ENCODE measurements around the gene NOD2.

NOD2 gene

DNA sequence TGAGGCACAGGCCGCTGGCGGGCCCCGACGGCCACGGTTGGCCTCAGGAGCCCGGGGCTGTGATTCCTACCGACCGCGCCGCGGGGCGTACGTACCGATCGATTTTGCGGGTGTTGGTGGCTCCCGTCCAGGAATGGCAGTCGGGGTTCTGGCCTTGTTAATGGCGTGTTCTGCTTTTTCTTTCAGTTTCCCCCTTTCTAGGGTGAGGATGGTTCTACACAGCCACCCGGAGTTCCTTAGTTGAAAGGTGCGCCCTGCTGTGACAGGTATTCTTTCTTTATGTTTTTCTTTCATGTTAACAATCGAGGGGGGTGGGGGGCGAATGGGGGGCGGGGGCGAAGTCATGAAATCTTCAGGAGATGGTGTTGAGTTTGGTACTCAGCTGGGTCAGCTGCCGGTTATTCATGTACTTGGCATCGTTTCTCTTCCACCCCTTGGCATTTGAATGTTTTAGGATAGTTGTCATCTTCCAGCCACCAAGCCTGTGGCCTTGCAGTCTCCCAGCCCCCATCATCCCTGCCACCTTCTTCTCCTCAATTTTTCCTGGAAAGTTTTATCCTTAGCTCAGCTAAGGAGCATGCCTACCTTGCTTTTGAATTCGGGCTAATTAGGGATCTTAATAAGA lies 49.3 kb downstream of the NOD2 start:
- DNase-seq (ENCODE audit: low spot score): peak; percentile 45

DNA sequence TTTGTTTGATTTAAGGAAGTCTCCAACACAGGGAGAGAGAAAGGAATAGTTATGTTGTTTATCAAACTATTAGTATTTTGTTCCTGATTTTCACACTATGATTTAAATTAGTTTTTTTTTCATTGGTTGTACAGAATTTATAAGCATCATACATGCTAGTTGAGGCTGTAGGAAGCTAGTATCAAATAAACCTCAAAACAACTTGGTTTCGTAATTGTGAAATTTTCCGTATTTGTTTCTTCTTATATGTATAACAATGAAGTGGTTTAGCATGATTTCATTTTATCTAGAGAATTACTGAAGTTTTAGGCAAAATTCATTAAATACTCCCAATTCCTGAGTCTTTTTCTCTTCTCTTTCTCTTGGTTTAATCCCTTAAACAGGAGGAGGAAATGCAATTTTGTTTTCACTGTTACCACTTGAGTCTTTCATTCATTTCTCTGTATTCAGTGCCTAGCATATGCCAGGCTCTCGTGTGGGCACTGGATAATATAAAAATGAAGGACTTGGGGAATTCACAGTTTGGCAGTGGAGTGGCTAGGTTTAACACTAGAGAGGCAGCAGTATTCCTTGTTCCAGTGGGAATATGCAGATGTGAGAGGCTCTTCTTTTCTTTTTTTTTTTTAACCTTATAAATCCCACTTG lies 50.3 kb downstream of the NOD2 start:
- DNase-seq (ENCODE audit: low spot score): no peak

DNA sequence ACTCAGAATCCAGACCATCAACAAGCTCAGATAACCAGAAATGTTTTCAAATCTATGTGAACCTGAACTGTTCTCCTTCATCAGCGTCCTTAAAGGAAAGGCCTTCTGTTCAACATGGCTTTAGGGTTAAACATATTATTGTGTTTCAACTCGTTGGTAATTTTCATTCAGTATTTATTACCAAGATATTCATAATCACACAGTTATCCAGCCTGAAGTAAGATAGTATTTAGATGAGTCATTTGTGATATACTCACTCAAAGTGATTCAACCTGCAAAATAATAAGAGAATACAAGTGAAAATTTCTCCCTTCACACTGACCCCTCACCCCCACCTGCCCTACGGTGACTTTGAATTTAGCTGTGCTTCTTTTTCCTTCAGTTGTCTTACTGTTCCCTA lies 51.5 kb downstream of the NOD2 start:
- no peak for DNase-seq (ENCODE audit: low spot score)

DNA sequence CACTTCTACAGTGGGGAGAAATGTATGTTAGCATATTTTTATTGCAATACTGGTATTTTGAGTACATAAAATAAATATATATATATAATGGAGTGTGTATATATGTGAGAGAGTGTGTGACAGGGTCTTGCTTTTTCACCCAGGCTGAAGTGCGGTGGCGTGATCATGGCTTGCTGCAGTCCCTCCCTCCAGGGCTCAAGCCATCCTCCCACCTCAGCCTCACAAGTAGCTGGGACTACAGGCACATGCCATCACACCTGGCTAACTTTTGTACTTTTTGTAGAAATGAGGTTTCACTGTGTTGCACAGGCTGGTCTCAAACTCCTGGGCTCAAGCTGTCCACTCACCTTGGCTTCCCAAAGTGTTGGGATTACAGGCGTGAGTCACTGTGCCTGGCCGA lies 52.5 kb downstream of the NOD2 start:
- no peak for DNase-seq (ENCODE audit: low spot score)

DNA sequence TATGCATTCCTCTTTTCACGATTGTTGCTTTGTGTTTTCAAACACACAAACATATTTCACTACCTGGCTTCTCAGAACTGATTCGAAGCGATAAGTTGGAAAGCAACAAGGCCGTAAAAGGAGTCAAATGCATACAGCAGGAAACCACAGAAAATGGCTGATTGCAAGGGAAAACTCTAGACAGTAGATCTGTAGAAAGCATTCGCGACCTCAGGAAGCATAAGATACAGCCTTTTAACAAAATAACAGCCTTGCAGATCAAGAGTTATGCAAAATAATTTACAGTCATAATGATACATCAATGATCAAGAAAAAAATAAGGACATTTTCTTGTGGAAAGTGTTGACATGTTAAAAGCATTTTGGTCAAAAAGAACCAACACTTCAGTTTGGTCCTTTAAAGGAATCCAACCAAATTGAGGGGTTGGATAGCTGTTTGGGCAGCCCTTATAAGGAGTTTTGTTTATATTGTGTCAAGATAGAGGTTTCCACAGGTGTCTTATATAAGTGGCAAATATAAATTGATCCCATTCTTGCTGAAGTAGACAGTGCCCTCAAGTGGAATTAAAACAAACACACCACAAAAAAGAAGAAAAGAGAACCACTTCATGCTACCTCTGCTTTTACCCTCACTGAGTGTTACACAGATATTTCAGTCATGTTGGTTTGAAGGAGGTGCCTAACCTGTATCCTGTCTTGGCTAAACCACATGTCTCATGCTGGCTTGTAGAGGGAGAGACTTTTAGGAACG lies 54.0 kb downstream of the NOD2 start:
- peak; percentile 20 for DNase-seq (ENCODE audit: low spot score)

DNA sequence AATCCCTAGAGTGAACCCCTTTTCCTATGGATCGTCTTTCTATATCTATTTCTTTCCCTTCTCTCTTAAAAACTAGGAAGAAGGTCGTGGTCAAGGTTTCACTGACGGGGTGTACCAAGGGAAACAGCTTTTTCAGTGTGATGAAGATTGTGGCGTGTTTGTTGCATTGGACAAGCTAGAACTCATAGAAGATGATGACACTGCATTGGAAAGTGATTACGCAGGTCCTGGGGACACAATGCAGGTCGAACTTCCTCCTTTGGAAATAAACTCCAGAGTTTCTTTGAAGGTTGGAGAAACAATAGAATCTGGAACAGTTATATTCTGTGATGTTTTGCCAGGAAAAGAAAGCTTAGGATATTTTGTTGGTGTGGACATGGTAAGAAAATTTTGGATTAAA lies 58.1 kb downstream of the NOD2 start:
- no peak for DNase-seq (ENCODE audit: low spot score)

DNA sequence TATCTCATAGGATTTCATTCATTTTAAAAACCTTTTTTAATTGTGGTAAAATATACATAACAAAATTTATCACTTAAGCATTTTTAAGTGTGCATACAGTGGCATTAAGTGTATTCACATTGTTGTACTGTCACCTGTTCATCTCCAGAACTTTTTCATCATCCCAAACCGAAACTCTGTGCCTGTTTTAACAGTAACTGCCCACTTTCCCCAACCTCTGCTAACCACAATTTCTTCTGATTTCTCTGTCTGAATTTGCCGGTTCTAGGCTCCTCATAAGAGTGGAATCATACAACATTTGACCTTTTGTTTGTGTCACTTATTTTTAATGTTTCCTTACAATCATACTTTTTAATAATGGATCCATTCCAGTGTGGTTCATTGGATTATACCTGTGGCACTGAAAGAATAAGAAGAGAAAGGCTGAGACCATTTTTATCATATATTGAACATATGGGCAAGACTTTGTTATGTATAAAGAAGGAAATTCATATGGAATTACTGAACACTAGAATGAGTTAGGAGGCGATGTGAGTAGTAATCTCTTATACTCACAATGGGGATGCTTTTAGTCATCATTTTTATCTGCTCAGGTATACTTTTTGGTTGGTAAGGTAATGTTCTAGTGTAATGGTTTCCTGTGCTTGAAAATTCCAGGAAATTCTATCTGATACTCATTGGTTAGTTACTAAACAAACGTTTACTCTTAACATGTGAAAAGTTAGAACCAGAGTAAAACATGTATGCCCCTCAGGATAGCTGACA lies 59.2 kb downstream of the NOD2 start:
- DNase-seq (ENCODE audit: low spot score): no peak

DNA sequence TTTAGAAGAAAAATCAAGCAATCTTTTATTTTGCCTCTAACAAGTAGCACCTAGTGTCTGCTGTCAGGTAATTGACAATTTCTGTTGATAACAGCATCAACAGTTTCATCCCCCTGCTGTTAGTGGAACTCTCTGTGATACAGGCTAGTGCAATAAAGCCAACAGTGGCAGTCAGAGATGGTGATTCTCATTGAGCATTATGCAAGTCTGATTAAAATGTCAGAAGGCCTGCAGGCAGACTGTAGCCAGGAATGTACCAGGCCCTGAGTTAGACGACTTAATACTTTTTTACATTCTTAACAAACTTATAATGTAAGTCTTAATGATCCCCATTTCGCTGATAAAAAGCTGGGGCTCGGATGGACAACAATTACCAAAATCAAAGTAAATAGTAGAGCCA lies 63.1 kb downstream of the NOD2 start:
- DNase-seq (ENCODE audit: low spot score): no peak

DNA sequence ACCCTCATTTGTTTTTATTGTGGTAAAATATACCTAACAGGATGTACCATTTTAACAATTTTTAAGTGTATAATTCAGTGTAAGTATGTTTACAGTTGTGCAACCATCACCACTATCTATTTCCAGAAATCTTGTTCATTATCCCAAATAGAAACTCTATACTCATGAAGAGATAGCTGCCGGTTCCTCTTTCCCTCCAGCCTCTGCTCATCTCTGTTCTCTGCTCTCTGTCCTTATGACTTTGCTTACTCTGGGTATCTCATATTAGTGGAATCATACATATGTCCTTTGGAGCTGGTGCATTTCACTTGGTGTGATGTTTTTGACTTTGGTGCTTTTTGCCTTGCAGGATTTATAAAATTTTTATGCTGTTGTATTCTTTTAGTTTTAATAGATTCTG lies 67.9 kb downstream of the NOD2 start:
- no peak for DNase-seq (ENCODE audit: low spot score)

DNA sequence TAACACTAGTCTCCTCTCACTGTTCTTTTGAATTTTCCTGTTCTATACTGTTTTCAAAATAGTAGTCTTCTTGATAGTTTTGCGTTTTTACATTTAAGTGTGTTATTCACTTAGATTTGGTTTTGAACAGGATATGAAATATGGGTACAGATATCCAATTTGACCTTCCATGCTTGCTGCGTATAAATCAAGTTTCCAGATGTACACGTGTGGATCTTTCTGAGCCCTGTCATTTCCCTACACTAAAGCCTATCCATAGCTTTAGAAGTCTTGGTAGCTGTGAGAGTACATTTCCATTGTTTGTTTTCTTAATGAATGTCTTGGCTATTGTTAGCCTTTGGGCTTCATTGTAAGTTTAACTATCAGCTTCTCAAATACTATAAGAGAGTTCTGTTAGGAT lies 68.8 kb downstream of the NOD2 start:
- DNase-seq (ENCODE audit: low spot score): no peak

DNA sequence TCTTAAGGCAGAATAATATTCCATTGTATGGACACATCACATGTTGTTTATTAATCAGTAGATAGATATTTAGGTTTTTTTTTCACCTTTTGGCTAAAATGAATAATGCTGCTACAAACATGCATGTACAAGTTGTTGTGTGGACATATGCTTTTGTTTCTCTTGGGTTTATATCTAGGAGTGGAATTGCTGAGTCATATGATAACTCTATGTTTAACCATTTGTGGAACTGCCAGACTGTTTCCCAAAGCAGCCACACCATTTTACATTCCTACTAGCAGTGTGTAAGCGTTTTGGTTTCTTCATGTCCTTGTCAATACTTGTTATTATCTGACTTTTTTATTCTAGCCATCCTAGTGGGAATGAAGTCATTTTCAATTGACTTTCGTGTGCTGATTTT lies 69.8 kb downstream of the NOD2 start:
- no peak for DNase-seq (ENCODE audit: low spot score)

DNA sequence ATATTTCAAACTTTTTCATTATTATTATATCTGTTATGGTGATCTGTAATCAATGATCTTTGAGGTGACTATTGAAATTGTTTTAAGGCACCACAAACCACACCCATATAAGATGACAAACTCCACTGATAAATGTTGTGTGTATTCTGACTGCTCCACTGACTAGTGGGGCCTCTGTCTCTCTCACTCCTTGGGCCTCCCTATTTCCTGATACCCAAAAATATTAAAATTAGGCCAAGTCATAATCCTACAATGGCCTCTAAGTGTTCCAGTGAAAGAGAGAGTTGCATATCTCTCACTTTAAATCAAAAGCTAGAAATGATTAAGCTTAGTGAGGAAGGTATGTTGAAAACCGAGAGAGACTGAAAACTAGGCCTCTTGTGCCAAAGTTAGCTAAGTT lies 71.9 kb downstream of the NOD2 start:
- no peak for DNase-seq (ENCODE audit: low spot score)

DNA sequence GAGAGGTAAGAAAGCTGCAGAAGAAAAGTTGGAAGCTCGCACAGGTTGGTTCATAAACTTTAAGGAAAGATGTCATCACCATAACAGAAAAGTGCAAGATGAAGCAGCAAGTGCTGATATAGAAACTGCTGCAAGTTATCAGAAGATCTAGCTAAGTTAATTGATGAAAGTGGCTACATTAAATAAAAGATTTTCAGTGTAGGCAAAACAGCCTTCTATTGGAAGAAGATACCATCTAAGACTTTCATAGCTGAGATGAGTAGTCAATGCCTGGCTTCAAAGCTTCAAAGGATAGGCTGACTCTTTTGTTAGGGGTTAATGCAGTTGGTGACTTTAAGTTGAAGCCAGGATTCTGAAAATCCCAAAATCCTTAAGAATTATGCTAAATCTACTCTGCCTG lies 72.5 kb downstream of the NOD2 start:
- no peak for DNase-seq (ENCODE audit: low spot score)

DNA sequence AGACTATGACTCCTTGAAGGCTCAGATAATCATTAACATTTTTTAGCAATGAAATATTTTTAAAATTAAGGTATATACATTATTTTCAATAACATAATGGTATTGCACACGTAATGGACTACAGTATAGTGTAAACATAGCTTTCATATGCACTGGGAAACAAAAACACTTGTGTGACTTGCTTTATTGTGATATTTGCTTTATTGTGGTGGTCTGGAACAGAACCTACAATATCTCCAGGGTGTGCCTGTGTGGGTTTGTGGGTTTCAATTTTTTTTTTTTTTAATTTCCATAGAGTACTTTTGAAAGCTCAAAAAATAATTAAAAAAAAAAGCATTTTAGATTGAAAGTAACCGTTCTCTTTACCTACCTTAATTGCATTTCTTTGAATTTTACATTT lies 73.8 kb downstream of the NOD2 start:
- no peak for DNase-seq (ENCODE audit: low spot score)

DNA sequence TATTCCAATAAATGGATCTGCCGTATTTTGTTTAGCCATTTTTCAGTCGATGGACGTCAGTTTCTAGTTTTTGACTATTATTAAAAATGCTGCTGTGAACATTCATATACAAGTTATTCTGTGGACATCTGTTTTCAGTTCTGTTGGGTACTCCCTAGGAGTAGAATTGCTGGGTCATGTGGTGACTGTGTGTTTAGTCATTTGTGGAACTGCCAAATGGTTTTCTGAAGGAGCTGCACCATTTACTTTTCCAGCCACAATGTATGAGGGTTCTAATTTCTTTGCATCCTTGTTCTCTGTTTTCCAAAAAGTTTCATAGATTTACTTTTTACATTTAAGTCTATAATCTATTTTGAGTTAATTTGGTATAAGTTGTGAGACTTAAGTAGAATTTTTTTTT lies 78.0 kb downstream of the NOD2 start:
- peak; percentile 21 for DNase-seq (ENCODE audit: low spot score)

DNA sequence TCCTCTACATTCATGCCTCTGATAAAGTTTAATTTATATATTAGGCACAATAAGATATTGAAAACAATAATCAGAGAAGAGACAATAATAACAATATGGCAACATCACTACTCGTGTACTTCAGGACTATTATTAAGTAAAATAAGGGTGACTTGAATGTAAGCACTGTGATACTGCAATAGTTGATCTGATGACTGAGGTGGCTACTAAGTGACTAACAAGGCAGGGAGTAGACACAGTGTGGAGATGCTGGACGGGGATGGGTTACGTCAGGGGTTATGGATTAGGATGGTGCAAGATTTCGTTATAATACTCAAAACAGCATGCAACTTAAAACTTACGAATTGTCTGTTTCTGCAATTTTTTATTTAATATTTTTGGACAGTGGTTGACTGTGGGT lies 81.0 kb downstream of the NOD2 start:
- no peak for DNase-seq (ENCODE audit: low spot score)

DNA sequence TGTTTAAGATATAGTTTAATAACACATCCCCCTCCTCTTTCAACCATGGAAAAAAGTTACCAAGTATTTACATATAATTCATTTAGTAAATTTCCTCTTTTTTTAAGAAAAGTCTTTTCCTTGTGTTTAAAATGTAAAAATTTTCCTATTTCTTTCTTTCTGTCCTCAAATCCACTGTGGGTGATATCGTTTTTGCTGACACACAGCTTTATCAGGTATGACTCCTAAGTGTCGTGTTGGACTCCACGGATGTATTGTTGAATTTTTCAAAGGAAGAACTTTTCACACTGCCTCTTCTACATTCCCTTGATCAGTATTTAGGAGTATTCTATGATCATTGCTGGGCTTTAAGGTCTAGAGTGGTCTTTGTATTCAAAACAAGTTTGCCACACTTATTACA lies 81.6 kb downstream of the NOD2 start:
- no peak for DNase-seq (ENCODE audit: low spot score)

DNA sequence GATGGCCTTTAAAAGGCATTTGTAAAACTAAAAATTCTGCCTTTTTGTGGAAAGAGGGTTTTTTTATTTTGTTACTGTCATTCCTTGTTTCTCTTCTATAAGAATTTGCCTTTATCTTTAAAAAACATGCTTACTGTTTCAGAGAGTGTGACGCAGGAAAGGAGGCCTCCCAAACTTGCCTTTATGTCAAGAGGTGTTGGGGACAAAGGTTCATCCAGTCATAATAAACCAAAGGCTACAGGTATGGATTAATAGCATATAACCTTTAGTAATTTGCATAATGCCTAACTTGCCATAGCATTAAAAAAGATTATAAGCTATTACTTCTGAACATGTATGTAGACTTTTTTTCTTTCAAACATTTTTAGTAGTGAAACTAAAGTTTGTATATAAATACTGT lies 82.6 kb downstream of the NOD2 start:
- no peak for DNase-seq (ENCODE audit: low spot score)

DNA sequence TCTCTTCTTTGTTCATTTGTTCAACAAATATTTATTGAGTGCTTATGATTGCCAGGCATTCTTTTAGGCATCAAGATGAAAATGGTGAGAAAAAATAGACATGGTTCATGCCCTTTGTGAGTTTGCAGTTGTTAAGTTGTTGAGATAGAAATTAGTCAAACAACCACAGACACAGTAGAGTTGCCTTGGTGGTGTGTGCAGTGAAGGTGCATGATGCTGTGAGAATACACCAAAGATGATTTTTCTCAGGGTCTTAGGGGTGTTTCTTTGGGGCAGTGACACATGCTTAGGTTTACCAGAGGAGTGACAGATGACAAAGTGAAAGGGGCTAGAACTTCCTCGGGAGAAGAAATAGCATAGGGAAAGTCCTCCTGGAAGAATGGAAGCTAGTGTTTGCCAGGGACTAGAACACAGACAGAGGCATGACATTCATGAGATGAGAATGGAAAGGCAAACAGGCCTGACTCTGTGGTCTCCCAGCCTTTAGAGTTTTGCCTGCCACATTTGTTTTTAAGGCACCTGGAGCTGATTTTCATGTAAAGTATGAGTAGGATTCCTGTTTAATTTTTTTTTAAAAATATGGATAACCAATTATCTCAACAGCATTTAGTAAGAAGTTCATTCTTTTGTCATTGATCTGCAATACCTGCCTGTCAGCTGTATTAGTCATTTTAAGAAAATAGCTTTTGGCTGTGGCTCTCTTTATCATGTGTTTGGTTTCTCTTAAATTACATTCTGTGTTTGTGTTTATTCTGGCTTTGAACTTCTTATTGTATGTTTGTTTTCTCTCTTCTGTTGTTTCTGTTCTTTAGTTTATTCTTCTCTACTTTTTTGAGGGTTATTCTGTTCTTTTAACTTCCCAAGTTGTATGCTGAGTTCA lies 85.1 kb downstream of the NOD2 start:
- DNase-seq (ENCODE audit: low spot score): no peak

DNA sequence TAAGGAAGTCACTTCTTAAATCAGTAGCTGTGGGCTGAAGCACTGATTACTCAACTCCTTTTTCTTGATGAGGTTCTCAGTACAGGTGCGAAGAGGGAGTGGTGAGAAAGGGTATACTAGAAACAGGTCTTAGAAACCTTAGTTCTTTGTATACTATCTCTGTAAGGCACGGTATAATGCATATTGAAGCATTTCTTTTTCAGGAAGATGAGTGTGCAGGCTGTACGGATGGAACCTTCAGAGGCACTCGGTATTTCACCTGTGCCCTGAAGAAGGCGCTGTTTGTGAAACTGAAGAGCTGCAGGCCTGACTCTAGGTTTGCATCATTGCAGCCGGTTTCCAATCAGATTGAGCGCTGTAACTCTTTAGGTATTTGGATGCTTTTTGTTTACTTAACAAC lies 87.6 kb downstream of the NOD2 start:
- no peak for DNase-seq (ENCODE audit: low spot score)

DNA sequence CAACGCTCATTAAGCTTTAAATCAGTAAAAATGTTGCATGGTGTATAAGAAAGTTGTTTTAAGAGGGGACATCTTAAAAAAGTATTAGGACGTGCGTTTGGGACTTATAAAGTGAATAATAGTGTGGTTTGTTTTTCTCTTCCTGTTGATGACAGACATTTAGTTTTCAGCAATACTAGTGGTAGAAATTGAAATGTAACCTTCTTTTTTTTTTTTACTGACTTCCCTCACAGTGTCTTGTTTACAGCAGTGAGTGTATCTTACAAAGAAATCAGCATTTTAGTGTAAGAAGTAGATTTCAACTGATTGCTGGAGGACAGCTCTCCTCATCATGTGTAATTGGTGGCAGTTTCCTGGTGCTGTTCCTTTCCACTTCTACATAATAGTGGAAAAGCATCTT lies 88.1 kb downstream of the NOD2 start:
- DNase-seq (ENCODE audit: low spot score): no peak

All from hematopoietic multipotent progenitor cell treated with erythropoietin and hydrocortisone succinate and interleukin-3 and kit ligand, for 15 days (in vitro differentiated cells).